Measurements from ENCODE around the gene BIRC6. TPM values are rescaled to one million over a fixed set of nuclear protein-coding genes. Genes with fewer than 3 reads are reported as not detected.

The BIRC6 gene
- total and polyA plus RNA-seq, 2 of the 4 experiments (the other 2 are of a cell fraction): 26.5 to 316 TPM

DNA sequence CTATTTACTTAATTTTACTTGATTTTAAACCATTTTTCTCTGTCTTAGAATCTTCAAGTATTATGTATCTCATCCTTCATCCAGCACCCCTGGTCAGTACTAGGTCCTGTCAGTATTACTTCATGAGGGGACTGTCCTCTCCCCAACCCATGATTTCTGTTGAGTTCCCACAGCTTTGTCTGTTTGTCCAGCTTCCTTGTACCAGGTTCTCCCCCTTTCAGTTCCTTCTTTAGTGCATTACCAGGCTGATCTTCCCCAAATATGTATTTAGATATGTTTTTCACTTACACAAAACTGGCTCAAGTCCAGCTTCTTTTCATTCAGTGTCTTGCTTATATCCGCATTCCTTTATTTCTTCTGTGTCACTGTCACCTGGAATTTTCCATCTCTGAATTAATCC is 257.3 kb downstream of the BIRC6 start:
- Histone ChIP-seq H4K8ac (ENCODE audit: low read depth in 2 of 2, low read length in 2 of 2) (no peak overlapping the region), H3K56ac (ENCODE audit: extremely low read depth, insufficient read depth, low read length) (no peak overlapping the region), H2AFZ (replicated peaks; ENCODE audit: low read length, poor library complexity) (no peak overlapping the region), H3K4me1 (ENCODE audit: control insufficient read depth, insufficient read depth, low read length) (no peaks in the 10 kb centered on the region), H2AK9ac (replicated peaks; ENCODE audit: low read depth, low read length, poor library complexity) (no peak overlapping the region), H3K9ac (ENCODE audit: low read depth, low read length) (no peak overlapping the region), H2BK5ac (ENCODE audit: low read depth, low read length, poor library complexity, severe bottlenecking) (no peak overlapping the region), H3K4me3 (ENCODE audit: insufficient read depth, low read depth, low read length) (no peak overlapping the region), H2AK5ac (ENCODE audit: low read depth, low read length) (no peak overlapping the region), H3K4ac (ENCODE audit: low read depth, low read length) (no peak overlapping the region), H3K27ac (ENCODE audit: insufficient read depth, low read length) (no peak overlapping the region), H3K23ac (ENCODE audit: low read depth, low read length) (no peak overlapping the region), H4K20me1 (ENCODE audit: insufficient read depth, low read length) (no peaks in the 10 kb centered on the region), H2BK20ac (ENCODE audit: low read depth, low read length) (no peak overlapping the region), H3K14ac (replicated peaks; ENCODE audit: low read depth, low read length) (no peak overlapping the region), H3K79me1 (ENCODE audit: low read depth in 1 of 2, low read length in 2 of 2) (peaks cover 5 to 6% of the 10 kb centered on the region in 2 experiments; a peak in 2 of 4 replicates), H3K18ac (ENCODE audit: low read depth, low read length) (no peak overlapping the region), H3K9me1 (ENCODE audit: insufficient read depth, low read length) (peaks cover 3% of the 10 kb centered on the region; the same call in 1 of the 2 replicates), H3K36me3 (ENCODE audit: control insufficient read depth, insufficient read depth, low read length) (peaks cover 40% of the 10 kb centered on the region), H3K4me2 (ENCODE audit: low read depth, low read length) (no peak overlapping the region), H4K5ac (ENCODE audit: low read depth, low read length) (no peak overlapping the region), H3K9me3 (ENCODE audit: control insufficient read depth, insufficient read depth, low read length) (no peaks in the 10 kb centered on the region), H2BK15ac (ENCODE audit: low read depth, low read length) (no peak overlapping the region), H2BK120ac (ENCODE audit: low read depth, low read length) (no peak overlapping the region), H4K91ac (ENCODE audit: insufficient read depth, low read depth, low read length) (no peak overlapping the region), H3K27me3 (ENCODE audit: control insufficient read depth, insufficient read depth, low read length) (no peaks in the 10 kb centered on the region)
- WGBS, 2 experiments (ENCODE audit: extremely low coverage in 2 of 2, insufficient read length in 1 of 2): no CpG with 5 or more reads among the region's 1 CpG
- ChIA-PET CTCF (no interaction called here), POLR2A (ENCODE audit: unreplicated experiment) (no interaction called here)
- TF ChIP-seq, protein P1, sequence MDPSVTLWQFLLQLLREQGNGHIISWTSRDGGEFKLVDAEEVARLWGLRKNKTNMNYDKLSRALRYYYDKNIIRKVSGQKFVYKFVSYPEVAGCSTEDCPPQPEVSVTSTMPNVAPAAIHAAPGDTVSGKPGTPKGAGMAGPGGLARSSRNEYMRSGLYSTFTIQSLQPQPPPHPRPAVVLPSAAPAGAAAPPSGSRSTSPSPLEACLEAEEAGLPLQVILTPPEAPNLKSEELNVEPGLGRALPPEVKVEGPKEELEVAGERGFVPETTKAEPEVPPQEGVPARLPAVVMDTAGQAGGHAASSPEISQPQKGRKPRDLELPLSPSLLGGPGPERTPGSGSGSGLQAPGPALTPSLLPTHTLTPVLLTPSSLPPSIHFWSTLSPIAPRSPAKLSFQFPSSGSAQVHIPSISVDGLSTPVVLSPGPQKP (IDR thresholded peaks at IDR 0.05; ENCODE audit: borderline replicate concordance, low read depth, low read length): no peak
- TF ChIP-seq MXI1 (IDR thresholded peaks at IDR 0.05; ENCODE audit: borderline replicate concordance, low read depth, low read length) (no peak), BHLHE40 (IDR thresholded peaks at IDR 0.05; ENCODE audit: low read depth, low read length) (no peak), CEBPB (IDR thresholded peaks at IDR 0.05; ENCODE audit: low read depth, low read length) (no peak), MAZ (IDR thresholded peaks at IDR 0.05; ENCODE audit: borderline replicate concordance, low read depth, low read length) (no peak), CHD1 (IDR thresholded peaks at IDR 0.05; ENCODE audit: low read depth, low read length) (no peak), RAD21 (IDR thresholded peaks at IDR 0.05; ENCODE audit: low read length) (no peak), SMC3 (IDR thresholded peaks at IDR 0.05; ENCODE audit: low read depth, low read length) (no peak), POLR2A (IDR thresholded peaks at IDR 0.05; ENCODE audit: low read depth, low read length) (no peak), RCOR1 (IDR thresholded peaks at IDR 0.05; ENCODE audit: insufficient replicate concordance, low read length) (no peak), RFX5 (IDR thresholded peaks at IDR 0.05; ENCODE audit: low read depth, low read length) (no peak), NFE2L2 (IDR thresholded peaks at IDR 0.05; ENCODE audit: low read depth, low read length) (no peak)
- TF ChIP-seq, protein P2, sequence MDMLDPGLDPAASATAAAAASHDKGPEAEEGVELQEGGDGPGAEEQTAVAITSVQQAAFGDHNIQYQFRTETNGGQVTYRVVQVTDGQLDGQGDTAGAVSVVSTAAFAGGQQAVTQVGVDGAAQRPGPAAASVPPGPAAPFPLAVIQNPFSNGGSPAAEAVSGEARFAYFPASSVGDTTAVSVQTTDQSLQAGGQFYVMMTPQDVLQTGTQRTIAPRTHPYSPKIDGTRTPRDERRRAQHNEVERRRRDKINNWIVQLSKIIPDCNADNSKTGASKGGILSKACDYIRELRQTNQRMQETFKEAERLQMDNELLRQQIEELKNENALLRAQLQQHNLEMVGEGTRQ (IDR thresholded peaks at IDR 0.05; ENCODE audit: low read depth, low read length): no peak
- TF ChIP-seq, protein P3, sequence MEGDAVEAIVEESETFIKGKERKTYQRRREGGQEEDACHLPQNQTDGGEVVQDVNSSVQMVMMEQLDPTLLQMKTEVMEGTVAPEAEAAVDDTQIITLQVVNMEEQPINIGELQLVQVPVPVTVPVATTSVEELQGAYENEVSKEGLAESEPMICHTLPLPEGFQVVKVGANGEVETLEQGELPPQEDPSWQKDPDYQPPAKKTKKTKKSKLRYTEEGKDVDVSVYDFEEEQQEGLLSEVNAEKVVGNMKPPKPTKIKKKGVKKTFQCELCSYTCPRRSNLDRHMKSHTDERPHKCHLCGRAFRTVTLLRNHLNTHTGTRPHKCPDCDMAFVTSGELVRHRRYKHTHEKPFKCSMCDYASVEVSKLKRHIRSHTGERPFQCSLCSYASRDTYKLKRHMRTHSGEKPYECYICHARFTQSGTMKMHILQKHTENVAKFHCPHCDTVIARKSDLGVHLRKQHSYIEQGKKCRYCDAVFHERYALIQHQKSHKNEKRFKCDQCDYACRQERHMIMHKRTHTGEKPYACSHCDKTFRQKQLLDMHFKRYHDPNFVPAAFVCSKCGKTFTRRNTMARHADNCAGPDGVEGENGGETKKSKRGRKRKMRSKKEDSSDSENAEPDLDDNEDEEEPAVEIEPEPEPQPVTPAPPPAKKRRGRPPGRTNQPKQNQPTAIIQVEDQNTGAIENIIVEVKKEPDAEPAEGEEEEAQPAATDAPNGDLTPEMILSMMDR (conservative IDR thresholded peaks at IDR 0.05; ENCODE audit: low read depth, low read length): no peak
- no peak for ATAC-seq (ENCODE audit: low read depth)
- intact Hi-C loops (cut with micrococcal nuclease) (no loop called here), dilution Hi-C loops (cut with HindIII; ENCODE audit: low sequenced_read_pairs, unreplicated experiment) (no loop called here), in situ Hi-C loops (cut with MboI; ENCODE audit: low sequenced_read_pairs) (no loop called here)
- no TSS peak for BruUV-seq (replicated peaks)
- DNase-seq: no peak
